ENCODE results near the gene PHF1. TPM values are rescaled to one million over a fixed set of nuclear protein-coding genes. Genes with fewer than 3 reads are reported as not detected.

PHF1 gene
- total and polyA plus RNA-seq, 2 of the 13 experiments (the other 11 are each of a cell fraction or from before 2014, with no cell fraction given) = 25.4 to 61.9 TPM

DNA sequence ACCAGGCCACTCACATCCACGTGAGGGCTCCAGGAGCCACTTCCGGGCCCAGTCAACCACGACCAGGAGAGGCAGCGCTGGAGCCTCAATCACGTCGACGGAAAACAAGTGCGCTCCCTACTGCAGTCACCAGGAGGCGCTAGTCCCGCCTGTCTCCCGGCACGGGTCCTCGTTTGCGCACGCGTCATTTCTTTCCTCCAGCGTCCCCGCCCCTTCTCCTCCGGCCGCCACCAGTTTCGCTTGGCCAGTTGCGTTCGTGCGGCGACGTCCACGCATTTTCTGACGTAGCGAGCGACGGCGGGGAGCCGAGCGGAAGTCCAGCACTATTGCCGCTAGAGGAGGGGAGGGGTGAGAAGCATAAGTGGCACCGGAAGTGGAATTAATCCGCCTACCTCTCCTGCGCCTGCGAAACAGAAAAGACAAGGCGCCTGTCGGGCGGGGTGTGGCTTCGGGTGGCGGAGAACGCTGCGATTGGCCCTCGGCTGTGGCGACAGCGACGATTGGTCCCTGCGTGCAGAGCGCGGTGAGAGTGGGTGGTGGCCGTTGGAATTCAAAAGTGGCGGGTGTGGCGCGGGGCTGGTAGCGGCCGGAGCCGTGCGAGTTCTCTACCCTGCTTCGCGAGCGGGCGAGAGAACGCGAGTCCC lies 19.4 kb upstream of the PHF1 start, which contains the start of gene KIFC1 (continued):
- TF ChIP-seq, protein P1, sequence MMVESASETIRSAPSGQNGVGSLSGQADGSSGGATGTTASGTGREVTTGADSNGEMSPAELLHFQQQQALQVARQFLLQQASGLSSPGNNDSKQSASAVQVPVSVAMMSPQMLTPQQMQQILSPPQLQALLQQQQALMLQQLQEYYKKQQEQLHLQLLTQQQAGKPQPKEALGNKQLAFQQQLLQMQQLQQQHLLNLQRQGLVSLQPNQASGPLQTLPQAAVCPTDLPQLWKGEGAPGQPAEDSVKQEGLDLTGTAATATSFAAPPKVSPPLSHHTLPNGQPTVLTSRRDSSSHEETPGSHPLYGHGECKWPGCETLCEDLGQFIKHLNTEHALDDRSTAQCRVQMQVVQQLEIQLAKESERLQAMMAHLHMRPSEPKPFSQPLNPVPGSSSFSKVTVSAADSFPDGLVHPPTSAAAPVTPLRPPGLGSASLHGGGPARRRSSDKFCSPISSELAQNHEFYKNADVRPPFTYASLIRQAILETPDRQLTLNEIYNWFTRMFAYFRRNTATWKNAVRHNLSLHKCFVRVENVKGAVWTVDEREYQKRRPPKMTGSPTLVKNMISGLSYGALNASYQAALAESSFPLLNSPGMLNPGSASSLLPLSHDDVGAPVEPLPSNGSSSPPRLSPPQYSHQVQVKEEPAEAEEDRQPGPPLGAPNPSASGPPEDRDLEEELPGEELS (CRISPR knock-in tag; IDR thresholded peaks at IDR 0.05) = peak; percentile 76
- TF ChIP-seq PAWR (CRISPR knock-in tag; IDR thresholded peaks at IDR 0.05; ENCODE audit: borderline replicate concordance) (no peak), POGZ (CRISPR knock-in tag; IDR thresholded peaks at IDR 0.05) (peak; percentile 90), TEAD2 (CRISPR knock-in tag; IDR thresholded peaks at IDR 0.05) (no peak), REPIN1 (CRISPR knock-in tag; IDR thresholded peaks at IDR 0.05; ENCODE audit: borderline replicate concordance, low read depth) (peak; percentile 100), ZNF207 (IDR thresholded peaks at IDR 0.05; ENCODE audit: borderline replicate concordance) (no peak), ZNF891 (CRISPR knock-in tag; IDR thresholded peaks at IDR 0.05) (peak; percentile 81), REXO4 (CRISPR knock-in tag; IDR thresholded peaks at IDR 0.05; ENCODE audit: borderline replicate concordance) (no peak), ZNF510 (CRISPR knock-in tag; IDR thresholded peaks at IDR 0.05; ENCODE audit: low read depth) (0 out of 2 replicates have a peak, but pooled peaks have one; percentile 77), TOE1 (CRISPR knock-in tag; IDR thresholded peaks at IDR 0.05) (peak; percentile 92; the same call in 1 of the 2 replicates), ZNF235 (CRISPR knock-in tag; IDR thresholded peaks at IDR 0.05; ENCODE audit: borderline replicate concordance) (no peak), ZNF20 (CRISPR knock-in tag; IDR thresholded peaks at IDR 0.05) (no peak), ZNF768 (CRISPR knock-in tag; IDR thresholded peaks at IDR 0.05) (peak; percentile 80; the same call in 1 of the 2 replicates), ELF1 (CRISPR knock-in tag; IDR thresholded peaks at IDR 0.05) (peak; percentile 95), U2AF1 (optimal IDR thresholded peaks at IDR 0.05; ENCODE audit: low read depth, low read length) (peak; percentile 66)
- TF ChIP-seq, protein P2, sequence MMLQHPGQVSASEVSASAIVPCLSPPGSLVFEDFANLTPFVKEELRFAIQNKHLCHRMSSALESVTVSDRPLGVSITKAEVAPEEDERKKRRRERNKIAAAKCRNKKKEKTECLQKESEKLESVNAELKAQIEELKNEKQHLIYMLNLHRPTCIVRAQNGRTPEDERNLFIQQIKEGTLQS (CRISPR knock-in tag; IDR thresholded peaks at IDR 0.05) = peak; percentile 73
- TF ChIP-seq, protein P3, sequence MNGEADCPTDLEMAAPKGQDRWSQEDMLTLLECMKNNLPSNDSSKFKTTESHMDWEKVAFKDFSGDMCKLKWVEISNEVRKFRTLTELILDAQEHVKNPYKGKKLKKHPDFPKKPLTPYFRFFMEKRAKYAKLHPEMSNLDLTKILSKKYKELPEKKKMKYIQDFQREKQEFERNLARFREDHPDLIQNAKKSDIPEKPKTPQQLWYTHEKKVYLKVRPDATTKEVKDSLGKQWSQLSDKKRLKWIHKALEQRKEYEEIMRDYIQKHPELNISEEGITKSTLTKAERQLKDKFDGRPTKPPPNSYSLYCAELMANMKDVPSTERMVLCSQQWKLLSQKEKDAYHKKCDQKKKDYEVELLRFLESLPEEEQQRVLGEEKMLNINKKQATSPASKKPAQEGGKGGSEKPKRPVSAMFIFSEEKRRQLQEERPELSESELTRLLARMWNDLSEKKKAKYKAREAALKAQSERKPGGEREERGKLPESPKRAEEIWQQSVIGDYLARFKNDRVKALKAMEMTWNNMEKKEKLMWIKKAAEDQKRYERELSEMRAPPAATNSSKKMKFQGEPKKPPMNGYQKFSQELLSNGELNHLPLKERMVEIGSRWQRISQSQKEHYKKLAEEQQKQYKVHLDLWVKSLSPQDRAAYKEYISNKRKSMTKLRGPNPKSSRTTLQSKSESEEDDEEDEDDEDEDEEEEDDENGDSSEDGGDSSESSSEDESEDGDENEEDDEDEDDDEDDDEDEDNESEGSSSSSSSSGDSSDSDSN (CRISPR knock-in tag; IDR thresholded peaks at IDR 0.05) = peak; percentile 72
- TF ChIP-seq, protein P4, sequence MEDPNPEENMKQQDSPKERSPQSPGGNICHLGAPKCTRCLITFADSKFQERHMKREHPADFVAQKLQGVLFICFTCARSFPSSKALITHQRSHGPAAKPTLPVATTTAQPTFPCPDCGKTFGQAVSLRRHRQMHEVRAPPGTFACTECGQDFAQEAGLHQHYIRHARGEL (CRISPR knock-in tag; IDR thresholded peaks at IDR 0.05) = no peak
- TF ChIP-seq, protein P5, sequence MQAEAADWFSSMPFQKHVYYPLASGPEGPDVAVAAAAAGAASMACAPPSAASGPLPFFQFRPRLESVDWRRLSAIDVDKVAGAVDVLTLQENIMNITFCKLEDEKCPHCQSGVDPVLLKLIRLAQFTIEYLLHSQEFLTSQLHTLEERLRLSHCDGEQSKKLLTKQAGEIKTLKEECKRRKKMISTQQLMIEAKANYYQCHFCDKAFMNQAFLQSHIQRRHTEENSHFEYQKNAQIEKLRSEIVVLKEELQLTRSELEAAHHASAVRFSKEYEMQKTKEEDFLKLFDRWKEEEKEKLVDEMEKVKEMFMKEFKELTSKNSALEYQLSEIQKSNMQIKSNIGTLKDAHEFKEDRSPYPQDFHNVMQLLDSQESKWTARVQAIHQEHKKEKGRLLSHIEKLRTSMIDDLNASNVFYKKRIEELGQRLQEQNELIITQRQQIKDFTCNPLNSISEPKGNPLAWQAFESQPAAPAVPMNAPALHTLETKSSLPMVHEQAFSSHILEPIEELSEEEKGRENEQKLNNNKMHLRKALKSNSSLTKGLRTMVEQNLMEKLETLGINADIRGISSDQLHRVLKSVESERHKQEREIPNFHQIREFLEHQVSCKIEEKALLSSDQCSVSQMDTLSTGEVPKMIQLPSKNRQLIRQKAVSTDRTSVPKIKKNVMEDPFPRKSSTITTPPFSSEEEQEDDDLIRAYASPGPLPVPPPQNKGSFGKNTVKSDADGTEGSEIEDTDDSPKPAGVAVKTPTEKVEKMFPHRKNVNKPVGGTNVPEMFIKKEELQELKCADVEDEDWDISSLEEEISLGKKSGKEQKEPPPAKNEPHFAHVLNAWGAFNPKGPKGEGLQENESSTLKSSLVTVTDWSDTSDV (CRISPR knock-in tag; IDR thresholded peaks at IDR 0.05) = peak; percentile 1; the same call in 1 of the 2 replicates
- TF ChIP-seq, protein P6, sequence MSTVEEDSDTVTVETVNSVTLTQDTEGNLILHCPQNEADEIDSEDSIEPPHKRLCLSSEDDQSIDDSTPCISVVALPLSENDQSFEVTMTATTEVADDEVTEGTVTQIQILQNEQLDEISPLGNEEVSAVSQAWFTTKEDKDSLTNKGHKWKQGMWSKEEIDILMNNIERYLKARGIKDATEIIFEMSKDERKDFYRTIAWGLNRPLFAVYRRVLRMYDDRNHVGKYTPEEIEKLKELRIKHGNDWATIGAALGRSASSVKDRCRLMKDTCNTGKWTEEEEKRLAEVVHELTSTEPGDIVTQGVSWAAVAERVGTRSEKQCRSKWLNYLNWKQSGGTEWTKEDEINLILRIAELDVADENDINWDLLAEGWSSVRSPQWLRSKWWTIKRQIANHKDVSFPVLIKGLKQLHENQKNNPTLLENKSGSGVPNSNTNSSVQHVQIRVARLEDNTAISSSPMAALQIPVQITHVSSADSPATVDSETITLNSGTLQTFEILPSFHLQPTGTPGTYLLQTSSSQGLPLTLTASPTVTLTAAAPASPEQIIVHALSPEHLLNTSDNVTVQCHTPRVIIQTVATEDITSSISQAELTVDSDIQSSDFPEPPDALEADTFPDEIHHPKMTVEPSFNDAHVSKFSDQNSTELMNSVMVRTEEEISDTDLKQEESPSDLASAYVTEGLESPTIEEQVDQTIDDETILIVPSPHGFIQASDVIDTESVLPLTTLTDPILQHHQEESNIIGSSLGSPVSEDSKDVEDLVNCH (CRISPR knock-in tag; IDR thresholded peaks at IDR 0.05) = no peak
